HTR-8/SVneo (cell line): ENCODE results near the gene CIBAR2.
A peak's percentile ranks its signal among the peaks of the same experiment; 100 is the strongest.

Source experiments
- DNase-seq: peaks from one replicate; pipeline ENCODE4 v3.0.0; 2011; ENCODE audit warnings: low spot score, mixed read lengths; ENCODE audit not compliant: insufficient read length
- FAIRE-seq: peaks from 2 replicates; lab custom pipeline; 2011; peaks lifted over from hg19 to GRCh38; lab: Jason Lieb, UNC

CIBAR2 gene

DNA sequence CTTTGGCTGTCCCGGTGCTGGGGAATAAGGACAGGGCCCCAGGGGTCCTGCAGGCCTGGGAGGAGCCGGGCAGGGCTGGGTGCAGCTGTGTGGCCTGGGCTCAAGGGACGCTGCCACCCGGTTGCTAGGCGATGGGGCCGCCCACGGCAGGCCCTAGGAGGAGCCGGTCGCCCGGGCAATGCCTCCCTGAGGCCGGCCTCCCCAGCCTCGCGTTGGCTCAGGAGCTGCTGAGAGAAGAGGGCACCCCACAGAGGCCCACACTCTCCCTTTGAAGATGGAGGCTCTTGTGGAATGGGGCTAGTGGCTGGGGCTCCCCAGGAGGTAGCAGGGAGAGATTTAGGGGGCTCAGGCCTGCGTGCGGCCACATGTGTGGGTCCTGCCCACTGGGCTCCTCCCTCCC lies at the start of gene CIBAR2:
Gene CIBAR2 (minus strand): TSS at position 109 of the 400 bp plus-strand sequence. CDS start 120 bp downstream, outside the sequence.
- DNase-seq (no peak), FAIRE-seq (no peak)

DNA sequence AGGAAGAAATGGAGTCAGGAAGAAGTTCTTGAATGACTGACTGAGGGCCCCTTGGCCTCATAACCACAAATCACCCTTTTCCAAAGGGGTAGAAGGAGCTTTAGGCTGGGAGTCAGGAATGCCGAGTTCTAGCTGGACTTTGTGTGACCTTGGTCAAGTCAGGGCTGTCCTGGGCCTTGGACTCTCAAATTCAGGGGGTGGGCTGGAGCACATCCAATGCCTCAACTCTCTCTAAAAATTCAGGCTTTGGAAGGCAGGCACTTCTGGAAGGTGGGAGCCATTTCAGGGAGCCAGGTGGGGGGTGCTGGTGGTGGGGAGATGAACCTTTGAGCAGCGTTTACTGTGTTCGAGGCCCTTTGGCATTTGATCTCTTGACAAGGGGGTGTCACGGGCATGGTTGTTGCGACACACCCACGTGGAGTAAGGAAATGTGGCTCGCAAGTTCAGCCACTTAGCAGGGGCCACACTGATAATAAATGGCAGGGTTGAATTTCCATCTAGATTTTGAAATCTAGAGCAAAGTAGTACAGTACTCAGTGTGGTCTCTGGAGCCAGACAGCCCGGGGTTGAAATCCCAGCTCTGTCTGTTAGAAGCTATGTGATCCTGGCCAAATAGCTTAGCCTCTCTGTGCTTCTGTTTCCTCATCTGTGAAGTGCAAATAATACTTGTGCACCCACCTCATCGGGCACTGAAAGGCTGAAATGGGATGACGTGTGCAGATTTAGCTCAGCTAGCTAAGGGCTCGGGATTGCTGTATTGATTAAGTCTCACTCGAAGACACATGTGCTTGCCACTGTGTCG lies 47.1 kb upstream of the CIBAR2 start:
- DNase-seq = no peak
- no peak for FAIRE-seq

- FAIRE-seq = no peak
Measured at GRCh38 chr16:85158743-85159178, 46.5 kb upstream of the CIBAR2 start.

DNA sequence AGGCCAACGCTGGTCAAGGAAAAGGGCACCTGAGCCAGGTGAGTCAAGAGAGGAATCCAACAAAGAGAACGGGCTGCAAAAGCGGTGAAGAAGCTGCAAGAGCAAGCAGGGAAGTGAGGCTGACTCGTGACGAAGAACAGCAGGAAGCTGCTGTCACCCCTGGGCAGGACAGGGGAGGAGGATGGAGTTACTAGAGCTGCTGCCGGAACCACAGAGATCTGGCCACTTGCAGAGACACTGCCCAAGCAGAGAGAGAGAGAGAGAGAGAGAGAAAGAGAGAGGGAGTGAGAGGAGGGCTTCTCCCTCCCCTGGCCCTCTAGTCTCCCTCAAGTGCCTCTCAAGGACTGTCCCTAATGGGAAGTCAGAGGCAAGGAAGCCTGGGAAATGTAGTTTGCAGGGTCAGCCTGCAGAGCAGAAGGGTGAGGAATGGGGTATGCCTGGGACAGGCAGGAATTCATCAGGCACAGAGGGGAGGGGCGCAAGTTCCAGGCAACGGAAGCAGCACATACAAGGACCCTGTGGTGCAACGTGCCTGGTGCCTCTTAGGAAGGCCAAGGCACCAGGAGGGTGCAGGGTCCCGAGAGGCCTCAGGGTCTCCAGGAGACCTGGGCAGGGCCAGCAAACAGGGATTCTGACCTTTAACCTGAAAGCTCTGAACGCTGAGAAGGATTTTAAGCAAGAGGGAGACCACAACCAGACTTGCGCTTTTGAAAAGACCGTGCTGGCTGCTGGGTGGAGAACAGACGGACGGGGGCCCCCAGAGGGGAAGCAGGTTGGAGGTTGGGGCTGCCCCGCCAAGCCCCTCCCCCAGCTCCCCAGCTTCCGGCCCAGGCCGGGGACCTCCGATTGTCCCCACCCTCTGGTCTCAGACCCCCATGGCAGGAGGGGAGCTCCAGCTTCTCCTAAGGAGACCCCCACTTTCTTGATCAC lies 45.8 kb upstream of the CIBAR2 start:
- DNase-seq (no peak), FAIRE-seq (peak; percentile 59)

More at GRCh38 chr16:85158743-85159178, 46.5 kb upstream of the CIBAR2 start:
- DNase-seq = no peak

DNA sequence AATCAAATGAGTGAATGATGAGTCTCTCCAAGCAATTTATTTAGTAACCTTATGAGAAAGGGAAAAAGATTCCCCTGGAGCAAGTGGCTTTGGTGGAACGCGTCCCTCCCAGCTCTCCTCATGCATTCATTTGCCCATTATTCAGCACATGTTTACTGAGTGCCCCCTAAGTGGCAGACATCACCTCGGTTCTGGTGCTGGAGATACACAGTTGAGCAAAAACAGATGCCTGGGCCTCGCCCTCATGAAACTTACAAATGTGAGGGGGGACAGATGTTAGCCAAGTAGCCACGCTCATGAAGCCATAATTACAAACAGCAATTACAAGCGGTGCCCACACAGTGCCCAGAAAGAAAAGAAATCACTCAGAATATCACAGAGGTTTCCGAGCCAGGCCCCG lies 45.1 kb upstream of the CIBAR2 start:
- no peak for DNase-seq
- FAIRE-seq = no peak

DNA sequence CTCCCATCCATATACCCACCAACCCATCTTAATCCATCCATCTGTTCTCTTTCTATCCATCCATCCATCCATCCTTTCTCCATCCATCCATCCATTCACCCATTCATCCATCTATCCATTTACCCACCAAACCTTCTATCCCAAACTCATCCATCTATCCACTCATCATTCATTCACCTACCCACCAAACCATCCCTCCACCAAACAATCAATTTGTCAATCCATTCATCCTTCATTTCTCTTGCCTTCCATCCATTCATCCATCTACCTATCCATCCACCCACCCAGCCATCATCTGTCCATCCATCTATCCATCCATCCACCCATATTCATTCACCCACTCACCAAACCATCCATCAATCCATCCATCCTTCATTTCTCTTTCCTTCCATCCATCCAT lies 44.6 kb upstream of the CIBAR2 start:
- FAIRE-seq (peak; percentile 48), DNase-seq (no peak)

- FAIRE-seq = no peak
Measured at GRCh38 chr16:85156440-85156839, 44.2 kb upstream of the CIBAR2 start.

DNA sequence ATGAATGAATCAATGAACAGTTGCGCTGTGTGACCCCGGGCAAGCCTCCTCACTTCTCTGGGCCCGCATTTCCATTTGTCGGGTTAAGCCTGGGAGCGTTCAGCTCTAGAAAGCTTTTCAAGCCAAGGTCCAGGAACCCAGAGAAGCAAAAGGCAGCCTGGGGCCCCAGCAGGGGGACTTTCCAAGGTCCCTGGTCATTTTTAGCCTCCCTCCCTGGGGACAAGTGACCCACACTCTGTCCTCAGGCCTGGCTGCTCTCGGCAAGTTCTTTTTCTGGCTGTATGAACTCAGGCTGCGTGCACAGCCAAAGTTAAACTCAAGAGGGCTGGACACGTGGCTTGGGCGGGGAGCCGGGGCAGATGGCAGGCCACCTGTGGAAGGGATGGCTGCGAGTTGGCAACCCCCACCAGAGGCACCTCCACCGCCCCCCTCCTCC lies 41.4 kb upstream of the CIBAR2 start:
- DNase-seq (no peak), FAIRE-seq (no peak)

More at GRCh38 chr16:85156440-85156839, 44.2 kb upstream of the CIBAR2 start:
- DNase-seq = no peak

DNA sequence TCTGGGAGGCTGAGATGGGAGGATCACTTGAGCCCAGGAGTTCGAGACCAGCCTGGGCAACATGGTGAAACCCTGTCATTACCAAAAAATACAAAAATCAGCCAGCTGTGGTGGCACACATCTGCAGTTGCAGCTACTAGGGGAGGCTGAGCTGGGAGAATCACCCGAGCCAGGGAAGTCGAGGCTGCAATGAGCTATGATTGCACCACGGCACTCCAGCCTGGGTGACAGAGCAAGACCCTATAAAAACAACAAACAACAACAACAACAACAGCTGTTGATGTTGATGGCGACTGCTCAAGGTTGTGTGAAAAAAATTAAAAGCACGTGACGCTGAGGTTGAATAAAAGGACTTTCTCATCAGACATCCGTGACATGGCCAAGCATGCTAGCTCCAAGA lies 40.8 kb upstream of the CIBAR2 start:
- FAIRE-seq = no peak
- no peak for DNase-seq

GRCh38 chr16:85152414-85153030 lies 40.2 kb upstream of the CIBAR2 start:
- DNase-seq (peak; percentile 71), FAIRE-seq (peak; percentile 42)

- DNase-seq = peak; percentile 95
- FAIRE-seq = peak; percentile 95
Measured at GRCh38 chr16:85151603-85152413, 39.5 kb upstream of the CIBAR2 start.

- no peak for FAIRE-seq
Measured at GRCh38 chr16:85151079-85151602, 38.9 kb upstream of the CIBAR2 start.

GRCh38 chr16:85150331-85150940 lies 38.2 kb upstream of the CIBAR2 start:
- peak; percentile 69 for FAIRE-seq

More at GRCh38 chr16:85151079-85151602, 38.9 kb upstream of the CIBAR2 start:
- no peak for DNase-seq

GRCh38 chr16:85149776-85150175 lies 37.5 kb upstream of the CIBAR2 start:
- DNase-seq = no peak
- no peak for FAIRE-seq

More at GRCh38 chr16:85150331-85150940, 38.2 kb upstream of the CIBAR2 start:
- no peak for DNase-seq

GRCh38 chr16:85148931-85149330 lies 36.7 kb upstream of the CIBAR2 start:
- DNase-seq (no peak), FAIRE-seq (no peak)

- FAIRE-seq = peak; percentile 63
Measured at GRCh38 chr16:85146922-85147651, 34.8 kb upstream of the CIBAR2 start.

GRCh38 chr16:85146532-85146797 lies 34.2 kb upstream of the CIBAR2 start:
- DNase-seq = no peak
- no peak for FAIRE-seq

More at GRCh38 chr16:85146922-85147651, 34.8 kb upstream of the CIBAR2 start:
- DNase-seq = no peak
